HEK293 (cell line): Measurements from ENCODE around the gene SSTR4.
A peak's percentile ranks its signal among the peaks of the same experiment; 100 is the strongest.

Source experiments
- CTCF ChIA-PET: fragments of 350-600 bp; formaldehyde crosslinking; extraction: SDS; loops from one replicate; lab custom pipeline; 2021; ENCODE audit warnings: antibody characterized with exemption; lab: Yijun Ruan, JAX
- POLR2A ChIA-PET: fragments of 300-600 bp; formaldehyde crosslinking; extraction: SDS; loops from one replicate; lab custom pipeline; 2020; ENCODE audit warnings: antibody characterized with exemption, inconsistent platforms; lab: Yijun Ruan, JAX
- H3K27ac ChIP-seq: fragments of 200-500 bp; sonication (Bioruptor generic); 2 replicates; pipeline ENCODE4 v1.5.1; 2014; ENCODE audit warnings: low read depth, low read length, control low read depth, inconsistent platforms; ENCODE audit errors: extremely low read depth
- H3K36me3 ChIP-seq, 2 experiments: fragments of 200-500 bp in 1 of 2; sonication (Bioruptor generic) in 1 of 2; 1 replicate in 1 of 2; 2 replicates in 1 of 2; pipeline ENCODE4 v1.5.1; 2014 to 2017; ENCODE audit warnings: inconsistent platforms in 2 of 2, low read length in 2 of 2; ENCODE audit not compliant: control insufficient read depth in 2 of 2, insufficient read depth in 1 of 2
- H3K4me1 ChIP-seq: fragments of 200-500 bp; sonication (Bioruptor generic); 2 replicates; pipeline ENCODE4 v1.5.1; 2014; ENCODE audit warnings: mild to moderate bottlenecking, low read length, inconsistent platforms; ENCODE audit not compliant: control insufficient read depth, insufficient read depth
- H3K4me3 ChIP-seq: 2 replicates; pipeline ENCODE4 v1.5.1; 2011; ENCODE audit warnings: low read depth, mild to moderate bottlenecking, control low read depth, low read length, moderate library complexity
- H3K9me3 ChIP-seq: fragments of 200-500 bp; sonication (Bioruptor generic); 2 replicates; pipeline ENCODE4 v1.5.1; 2014; ENCODE audit warnings: low read depth, low read length, inconsistent platforms; ENCODE audit not compliant: control insufficient read depth, insufficient read depth
- GLIS1 ChIP-seq: fragments of 450-650 bp; formaldehyde crosslinking; IDR thresholded peaks from 2 replicates; pipeline ENCODE4 v1.5.1; 2016; ENCODE audit warnings: missing biosample characterization, missing genetic modification characterization
- GLIS2 ChIP-seq: fragments of 450-650 bp; formaldehyde crosslinking; IDR thresholded peaks from 2 replicates; pipeline ENCODE4 v1.5.1; 2016; ENCODE audit warnings: missing biosample characterization, missing genetic modification characterization
- KLF16 ChIP-seq: fragments of 450-650 bp; formaldehyde crosslinking; IDR thresholded peaks from 2 replicates; pipeline ENCODE4 v1.5.1; 2017; ENCODE audit warnings: missing biosample characterization, missing genetic modification characterization
- MZF1 ChIP-seq: fragments of 450-650 bp; formaldehyde crosslinking; IDR thresholded peaks from 2 replicates; pipeline ENCODE4 v1.5.1; 2017; ENCODE audit warnings: missing biosample characterization, missing genetic modification characterization, borderline replicate concordance
- ZBTB8A ChIP-seq: fragments of 450-650 bp; formaldehyde crosslinking; IDR thresholded peaks from 2 replicates; pipeline ENCODE4 v1.5.1; 2016; ENCODE audit warnings: missing biosample characterization, missing genetic modification characterization
- ZIC2 ChIP-seq: fragments of 450-650 bp; formaldehyde crosslinking; IDR thresholded peaks from 2 replicates; pipeline ENCODE4 v1.5.1; 2016; ENCODE audit warnings: missing biosample characterization, missing genetic modification characterization
- ZNF10 ChIP-seq: fragments of 450-650 bp; formaldehyde crosslinking; IDR thresholded peaks from 2 replicates; pipeline ENCODE4 v1.5.1; 2017; ENCODE audit warnings: missing biosample characterization, missing genetic modification characterization
- ZNF223 ChIP-seq: fragments of 450-650 bp; formaldehyde crosslinking; IDR thresholded peaks from 2 replicates; pipeline ENCODE4 v1.5.1; 2016; ENCODE audit warnings: missing biosample characterization, missing genetic modification characterization
- TF ChIP-seq, protein P1 (sequence below): fragments of 450-650 bp; formaldehyde crosslinking; IDR thresholded peaks from 2 replicates; pipeline ENCODE4 v1.5.0; 2017; ENCODE audit warnings: missing biosample characterization, missing genetic modification characterization, borderline replicate concordance
- TF ChIP-seq, protein P2 (sequence below): fragments of 450-650 bp; formaldehyde crosslinking; IDR thresholded peaks from 2 replicates; pipeline ENCODE4 v1.5.1; 2016; ENCODE audit warnings: missing biosample characterization, missing genetic modification characterization
- TF ChIP-seq, protein P3 (sequence below): fragments of 450-650 bp; formaldehyde crosslinking; IDR thresholded peaks from 2 replicates; pipeline ENCODE4 v1.5.1; 2016; ENCODE audit warnings: missing biosample characterization, missing genetic modification characterization, borderline replicate concordance
- TF ChIP-seq, protein P4 (sequence below): fragments of 450-650 bp; formaldehyde crosslinking; IDR thresholded peaks from 2 replicates; pipeline ENCODE4 v1.5.1; 2016; ENCODE audit warnings: missing biosample characterization, missing genetic modification characterization
- TF ChIP-seq, protein P5 (sequence below): fragments of 450-650 bp; formaldehyde crosslinking; IDR thresholded peaks from 2 replicates; pipeline ENCODE4 v1.5.1; 2017; ENCODE audit warnings: missing biosample characterization, missing genetic modification characterization

The SSTR4 gene

DNA sequence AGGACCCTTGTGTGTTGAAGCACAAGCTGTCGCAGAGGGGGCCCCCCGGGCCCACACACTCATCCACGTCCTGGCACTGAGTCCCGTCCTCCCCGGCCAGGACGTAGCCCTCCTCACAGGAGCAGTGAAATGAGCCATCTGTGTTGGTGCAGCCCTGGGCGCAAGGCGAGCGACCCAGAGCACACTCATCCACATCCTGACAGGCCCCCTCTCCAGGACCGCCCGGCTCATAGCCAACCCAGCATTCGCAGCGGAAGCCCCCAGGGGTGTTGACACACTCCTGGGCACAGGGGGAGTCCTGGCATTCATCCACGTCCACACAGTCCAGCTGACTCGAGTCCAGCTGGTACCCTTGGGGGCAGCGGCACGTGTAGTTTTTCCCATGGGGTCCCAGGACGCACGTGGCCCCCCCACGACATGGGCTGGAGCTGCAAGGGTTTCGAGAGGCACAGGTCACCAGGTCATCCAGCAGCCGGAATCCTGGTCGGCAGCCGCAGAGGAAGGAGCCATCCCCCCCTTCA, 49.8 kb downstream of the SSTR4 start (continued):
- TF ChIP-seq, protein P1, sequence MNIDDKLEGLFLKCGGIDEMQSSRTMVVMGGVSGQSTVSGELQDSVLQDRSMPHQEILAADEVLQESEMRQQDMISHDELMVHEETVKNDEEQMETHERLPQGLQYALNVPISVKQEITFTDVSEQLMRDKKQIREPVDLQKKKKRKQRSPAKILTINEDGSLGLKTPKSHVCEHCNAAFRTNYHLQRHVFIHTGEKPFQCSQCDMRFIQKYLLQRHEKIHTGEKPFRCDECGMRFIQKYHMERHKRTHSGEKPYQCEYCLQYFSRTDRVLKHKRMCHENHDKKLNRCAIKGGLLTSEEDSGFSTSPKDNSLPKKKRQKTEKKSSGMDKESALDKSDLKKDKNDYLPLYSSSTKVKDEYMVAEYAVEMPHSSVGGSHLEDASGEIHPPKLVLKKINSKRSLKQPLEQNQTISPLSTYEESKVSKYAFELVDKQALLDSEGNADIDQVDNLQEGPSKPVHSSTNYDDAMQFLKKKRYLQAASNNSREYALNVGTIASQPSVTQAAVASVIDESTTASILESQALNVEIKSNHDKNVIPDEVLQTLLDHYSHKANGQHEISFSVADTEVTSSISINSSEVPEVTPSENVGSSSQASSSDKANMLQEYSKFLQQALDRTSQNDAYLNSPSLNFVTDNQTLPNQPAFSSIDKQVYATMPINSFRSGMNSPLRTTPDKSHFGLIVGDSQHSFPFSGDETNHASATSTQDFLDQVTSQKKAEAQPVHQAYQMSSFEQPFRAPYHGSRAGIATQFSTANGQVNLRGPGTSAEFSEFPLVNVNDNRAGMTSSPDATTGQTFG (tag by site-specific recombination), result no peak

DNA sequence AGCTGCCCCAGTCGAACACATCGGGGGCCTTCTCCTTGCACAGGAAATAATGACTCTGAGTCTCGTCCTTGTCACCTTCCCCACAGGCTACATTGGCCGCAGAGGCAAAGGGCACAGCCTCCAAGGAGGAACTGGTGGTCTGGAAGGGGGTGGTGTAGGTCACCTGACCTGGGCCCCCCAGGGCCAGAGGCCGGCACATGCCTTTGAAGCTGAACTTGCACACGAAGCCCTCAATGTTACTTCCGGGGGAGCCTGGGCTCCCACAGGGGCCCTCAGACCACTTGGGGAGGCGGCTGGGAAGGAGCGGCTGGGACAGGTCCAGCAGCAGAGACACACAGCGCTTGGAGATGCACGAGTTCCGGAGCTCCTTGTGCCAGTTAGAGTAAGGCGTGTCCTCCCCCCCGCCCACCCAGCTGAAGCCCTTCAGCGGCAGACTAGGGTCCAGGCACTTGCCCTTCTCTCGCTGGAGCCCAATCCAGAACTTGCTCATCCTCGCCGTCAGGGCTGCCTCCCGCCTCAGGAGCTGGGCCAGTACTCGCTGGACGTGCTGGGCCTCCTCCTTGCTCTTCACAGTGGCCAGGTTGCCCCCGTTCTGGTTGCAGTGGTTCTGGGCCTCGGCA, 50.4 kb downstream of the SSTR4 start:
- POLR2A ChIA-PET, result no interaction called here
- CTCF ChIA-PET, result interaction anchor here (0.6 kb wide), 1 partner anchor 55 kb away, joined by 4 read pairs; no protein-coding TSS in a partner anchor
- H3K27ac ChIP-seq, result no peak overlapping the region

DNA sequence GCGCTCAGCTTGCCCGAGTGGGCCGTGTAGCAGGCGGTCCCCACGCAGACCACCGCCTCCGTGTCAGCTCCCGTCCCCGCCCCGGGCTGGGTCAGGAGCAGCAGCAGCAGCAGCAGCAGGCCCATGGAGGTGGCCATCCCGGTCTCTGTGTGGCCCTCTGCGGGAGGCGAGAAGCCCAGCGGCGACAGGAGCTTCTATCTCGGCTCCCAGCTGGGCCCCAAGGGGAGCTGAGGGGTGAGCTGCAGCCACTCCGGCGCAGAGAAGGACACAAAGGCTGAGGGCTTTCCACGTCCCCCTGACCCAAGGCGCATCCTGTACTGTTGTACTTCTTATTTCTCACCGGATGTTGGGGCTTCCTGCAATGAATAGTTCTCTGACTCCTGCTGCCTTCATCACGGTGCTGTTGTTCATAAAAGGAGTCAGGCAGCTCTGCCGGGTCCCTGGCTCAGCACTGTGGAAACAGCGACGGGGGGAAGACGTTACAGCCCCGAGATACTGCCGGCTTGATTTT, 51.0 kb downstream of the SSTR4 start, which contains the start of gene CD93:
TSS of gene CD93 (minus strand) at position 269 of the 511 bp plus-strand sequence. CDS start at position 137, 132 bp downstream.
- Histone ChIP-seq H3K27ac (no peak within 1 kb of the TSS), H3K4me1 (no peaks in the 10 kb centered on the region), H3K9me3 (no peaks in the 10 kb centered on the region), H3K36me3 (no peaks in the 10 kb centered on the region), H3K4me3 (no peak within 1 kb of the TSS)
- peak; percentile 36 for TF ChIP-seq ZIC2 (tag by site-specific recombination)
- TF ChIP-seq, protein P2, sequence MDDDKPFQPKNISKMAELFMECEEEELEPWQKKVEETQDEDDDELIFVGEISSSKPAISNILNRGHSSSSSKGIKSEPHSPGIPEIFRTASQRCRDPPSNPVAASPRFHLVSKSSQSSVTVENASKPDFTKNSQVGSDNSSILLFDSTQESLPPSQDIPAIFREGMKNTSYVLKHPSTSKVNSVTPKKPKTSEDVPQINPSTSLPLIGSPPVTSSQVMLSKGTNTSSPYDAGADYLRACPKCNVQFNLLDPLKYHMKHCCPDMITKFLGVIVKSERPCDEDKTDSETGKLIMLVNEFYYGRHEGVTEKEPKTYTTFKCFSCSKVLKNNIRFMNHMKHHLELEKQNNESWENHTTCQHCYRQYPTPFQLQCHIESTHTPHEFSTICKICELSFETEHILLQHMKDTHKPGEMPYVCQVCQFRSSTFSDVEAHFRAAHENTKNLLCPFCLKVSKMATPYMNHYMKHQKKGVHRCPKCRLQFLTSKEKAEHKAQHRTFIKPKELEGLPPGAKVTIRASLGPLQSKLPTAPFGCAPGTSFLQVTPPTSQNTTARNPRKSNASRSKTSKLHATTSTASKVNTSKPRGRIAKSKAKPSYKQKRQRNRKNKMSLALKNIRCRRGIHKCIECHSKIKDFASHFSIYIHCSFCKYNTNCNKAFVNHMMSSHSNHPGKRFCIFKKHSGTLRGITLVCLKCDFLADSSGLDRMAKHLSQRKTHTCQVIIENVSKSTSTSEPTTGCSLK (tag by site-specific recombination), result no peak
- TF ChIP-seq GLIS1 (tag by site-specific recombination), result 0 out of 2 replicates have a peak, but pooled peaks have one; percentile 9
- ChIA-PET POLR2A (no interaction called here), CTCF (interaction anchor here (0.6 kb wide), 1 partner anchor 56 kb away, joined by 4 read pairs; no protein-coding TSS in a partner anchor)

More for the DNA sequence above, 50.4 kb downstream of the SSTR4 start:
- H3K4me3 ChIP-seq, result no peak overlapping the region
- no peaks in the 10 kb centered on the region for H3K9me3 ChIP-seq
- H3K4me1 ChIP-seq, result no peaks in the 10 kb centered on the region
- H3K36me3 ChIP-seq, result no peaks in the 10 kb centered on the region
- 0 out of 2 replicates have a peak, but pooled peaks have one; percentile 17 for TF ChIP-seq GLIS2
- TF ChIP-seq ZNF223, result no peak

DNA sequence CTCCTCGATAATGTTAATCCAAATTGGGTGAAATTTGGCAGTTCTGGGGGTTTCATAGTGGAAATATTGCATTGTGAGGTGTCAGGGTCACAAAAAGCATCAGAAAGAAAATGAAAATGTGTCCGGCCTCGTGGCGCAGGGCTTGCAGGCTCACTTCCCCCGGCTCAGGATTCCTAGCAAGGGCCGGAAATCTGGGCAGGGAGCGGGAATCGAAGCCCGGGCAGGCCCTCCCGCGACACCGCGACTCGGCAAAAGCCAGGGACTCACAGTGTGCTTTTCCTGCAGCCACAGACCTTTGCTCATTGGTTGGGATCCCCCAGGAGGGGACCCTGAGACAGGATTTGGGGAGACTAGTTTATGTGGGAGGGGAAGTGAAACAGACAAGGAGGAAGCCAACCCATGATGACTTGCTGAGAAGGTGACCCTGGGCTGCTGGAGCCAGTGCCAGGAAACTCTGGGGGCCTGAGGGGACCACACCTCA, 51.9 kb downstream of the SSTR4 start:
- Histone ChIP-seq H3K4me1 (0 out of 2 replicates have a peak, but pooled peaks cover 3% of the 10 kb centered on the region), H3K9me3 (no peaks in the 10 kb centered on the region), H3K27ac (no peak overlapping the region), H3K36me3 (no peaks in the 10 kb centered on the region), H3K4me3 (no peak overlapping the region)
- ChIA-PET POLR2A (no interaction called here), CTCF (no interaction called here)
- TF ChIP-seq, protein P3, sequence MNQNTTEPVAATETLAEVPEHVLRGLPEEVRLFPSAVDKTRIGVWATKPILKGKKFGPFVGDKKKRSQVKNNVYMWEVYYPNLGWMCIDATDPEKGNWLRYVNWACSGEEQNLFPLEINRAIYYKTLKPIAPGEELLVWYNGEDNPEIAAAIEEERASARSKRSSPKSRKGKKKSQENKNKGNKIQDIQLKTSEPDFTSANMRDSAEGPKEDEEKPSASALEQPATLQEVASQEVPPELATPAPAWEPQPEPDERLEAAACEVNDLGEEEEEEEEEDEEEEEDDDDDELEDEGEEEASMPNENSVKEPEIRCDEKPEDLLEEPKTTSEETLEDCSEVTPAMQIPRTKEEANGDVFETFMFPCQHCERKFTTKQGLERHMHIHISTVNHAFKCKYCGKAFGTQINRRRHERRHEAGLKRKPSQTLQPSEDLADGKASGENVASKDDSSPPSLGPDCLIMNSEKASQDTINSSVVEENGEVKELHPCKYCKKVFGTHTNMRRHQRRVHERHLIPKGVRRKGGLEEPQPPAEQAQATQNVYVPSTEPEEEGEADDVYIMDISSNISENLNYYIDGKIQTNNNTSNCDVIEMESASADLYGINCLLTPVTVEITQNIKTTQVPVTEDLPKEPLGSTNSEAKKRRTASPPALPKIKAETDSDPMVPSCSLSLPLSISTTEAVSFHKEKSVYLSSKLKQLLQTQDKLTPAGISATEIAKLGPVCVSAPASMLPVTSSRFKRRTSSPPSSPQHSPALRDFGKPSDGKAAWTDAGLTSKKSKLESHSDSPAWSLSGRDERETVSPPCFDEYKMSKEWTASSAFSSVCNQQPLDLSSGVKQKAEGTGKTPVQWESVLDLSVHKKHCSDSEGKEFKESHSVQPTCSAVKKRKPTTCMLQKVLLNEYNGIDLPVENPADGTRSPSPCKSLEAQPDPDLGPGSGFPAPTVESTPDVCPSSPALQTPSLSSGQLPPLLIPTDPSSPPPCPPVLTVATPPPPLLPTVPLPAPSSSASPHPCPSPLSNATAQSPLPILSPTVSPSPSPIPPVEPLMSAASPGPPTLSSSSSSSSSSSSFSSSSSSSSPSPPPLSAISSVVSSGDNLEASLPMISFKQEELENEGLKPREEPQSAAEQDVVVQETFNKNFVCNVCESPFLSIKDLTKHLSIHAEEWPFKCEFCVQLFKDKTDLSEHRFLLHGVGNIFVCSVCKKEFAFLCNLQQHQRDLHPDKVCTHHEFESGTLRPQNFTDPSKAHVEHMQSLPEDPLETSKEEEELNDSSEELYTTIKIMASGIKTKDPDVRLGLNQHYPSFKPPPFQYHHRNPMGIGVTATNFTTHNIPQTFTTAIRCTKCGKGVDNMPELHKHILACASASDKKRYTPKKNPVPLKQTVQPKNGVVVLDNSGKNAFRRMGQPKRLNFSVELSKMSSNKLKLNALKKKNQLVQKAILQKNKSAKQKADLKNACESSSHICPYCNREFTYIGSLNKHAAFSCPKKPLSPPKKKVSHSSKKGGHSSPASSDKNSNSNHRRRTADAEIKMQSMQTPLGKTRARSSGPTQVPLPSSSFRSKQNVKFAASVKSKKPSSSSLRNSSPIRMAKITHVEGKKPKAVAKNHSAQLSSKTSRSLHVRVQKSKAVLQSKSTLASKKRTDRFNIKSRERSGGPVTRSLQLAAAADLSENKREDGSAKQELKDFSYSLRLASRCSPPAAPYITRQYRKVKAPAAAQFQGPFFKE, result no peak
- TF ChIP-seq ZNF10 (tag by site-specific recombination) (no peak), MZF1 (tag by site-specific recombination) (no peak), ZBTB8A (tag by site-specific recombination) (no peak), KLF16 (tag by site-specific recombination) (no peak)
- TF ChIP-seq, protein P4, sequence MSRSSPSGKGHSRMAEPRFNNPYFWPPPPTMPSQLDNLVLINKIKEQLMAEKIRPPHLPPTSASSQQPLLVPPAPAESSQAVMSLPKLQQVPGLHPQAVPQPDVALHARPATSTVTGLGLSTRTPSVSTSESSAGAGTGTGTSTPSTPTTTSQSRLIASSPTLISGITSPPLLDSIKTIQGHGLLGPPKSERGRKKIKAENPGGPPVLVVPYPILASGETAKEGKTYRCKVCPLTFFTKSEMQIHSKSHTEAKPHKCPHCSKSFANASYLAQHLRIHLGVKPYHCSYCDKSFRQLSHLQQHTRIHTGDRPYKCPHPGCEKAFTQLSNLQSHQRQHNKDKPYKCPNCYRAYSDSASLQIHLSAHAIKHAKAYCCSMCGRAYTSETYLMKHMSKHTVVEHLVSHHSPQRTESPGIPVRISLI (tag by site-specific recombination), result no peak
- TF ChIP-seq, protein P5, sequence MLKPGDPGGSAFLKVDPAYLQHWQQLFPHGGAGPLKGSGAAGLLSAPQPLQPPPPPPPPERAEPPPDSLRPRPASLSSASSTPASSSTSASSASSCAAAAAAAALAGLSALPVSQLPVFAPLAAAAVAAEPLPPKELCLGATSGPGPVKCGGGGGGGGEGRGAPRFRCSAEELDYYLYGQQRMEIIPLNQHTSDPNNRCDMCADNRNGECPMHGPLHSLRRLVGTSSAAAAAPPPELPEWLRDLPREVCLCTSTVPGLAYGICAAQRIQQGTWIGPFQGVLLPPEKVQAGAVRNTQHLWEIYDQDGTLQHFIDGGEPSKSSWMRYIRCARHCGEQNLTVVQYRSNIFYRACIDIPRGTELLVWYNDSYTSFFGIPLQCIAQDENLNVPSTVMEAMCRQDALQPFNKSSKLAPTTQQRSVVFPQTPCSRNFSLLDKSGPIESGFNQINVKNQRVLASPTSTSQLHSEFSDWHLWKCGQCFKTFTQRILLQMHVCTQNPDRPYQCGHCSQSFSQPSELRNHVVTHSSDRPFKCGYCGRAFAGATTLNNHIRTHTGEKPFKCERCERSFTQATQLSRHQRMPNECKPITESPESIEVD (tag by site-specific recombination), result no peak
